EL (cell line): ENCODE data around the gene PCNT.
"Not testable (repeated sequence)": the region's sequence is repeated elsewhere in the genome, so short reads cannot be mapped to it uniquely, and the experiment has no call there.

Source experiments
- DNase-seq: peaks from one replicate; pipeline ENCODE4 v3.0.0-alpha.2; 2016

Gene PCNT

GRCh38 chr21:46428286-46428685 is 104.3 kb downstream of the PCNT start:
- no peak for DNase-seq

DNA sequence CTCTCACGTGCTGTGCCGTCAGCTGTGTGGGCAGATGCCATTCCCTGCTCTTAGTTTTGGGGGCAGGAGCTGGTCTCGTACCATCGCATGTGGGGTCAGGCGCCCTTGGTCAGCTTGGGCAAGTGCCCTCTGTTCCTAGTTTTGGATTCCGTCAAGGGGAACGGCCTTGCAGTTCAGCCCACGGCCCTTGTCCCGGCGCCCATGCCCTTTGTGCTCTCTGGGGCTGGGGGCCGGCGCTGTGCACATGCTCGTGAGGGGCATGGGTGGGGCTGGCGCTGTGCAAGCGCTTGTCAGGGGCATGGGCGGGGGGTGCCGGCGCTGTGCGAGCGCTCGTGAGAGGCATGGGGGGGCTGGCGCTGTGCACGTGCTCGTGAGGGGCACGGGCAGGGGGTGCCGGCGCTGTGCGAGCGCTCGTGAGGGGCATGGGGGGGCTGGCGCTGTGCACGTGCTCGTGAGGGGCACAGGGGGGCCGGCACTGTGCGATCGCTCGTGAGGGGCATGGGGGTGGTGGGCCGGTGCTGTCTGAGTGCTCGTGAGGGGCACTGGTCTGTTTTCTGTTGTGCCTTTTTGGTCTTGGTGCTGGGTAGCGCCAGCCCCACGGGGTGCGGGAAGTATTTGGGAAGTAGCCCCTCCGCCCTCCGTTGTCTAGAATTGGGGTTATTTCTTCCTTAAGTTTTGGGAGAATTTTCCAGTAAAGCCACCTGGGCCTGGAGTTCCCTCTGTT is 105.2 kb downstream of the PCNT start:
- no peak for DNase-seq

- no peak for DNase-seq
These were observed 106.1 kb downstream of the PCNT start for GRCh38 chr21:46429754-46430681.

GRCh38 chr21:46431448-46431847 is 107.5 kb downstream of the PCNT start:
- no peak for DNase-seq

DNA sequence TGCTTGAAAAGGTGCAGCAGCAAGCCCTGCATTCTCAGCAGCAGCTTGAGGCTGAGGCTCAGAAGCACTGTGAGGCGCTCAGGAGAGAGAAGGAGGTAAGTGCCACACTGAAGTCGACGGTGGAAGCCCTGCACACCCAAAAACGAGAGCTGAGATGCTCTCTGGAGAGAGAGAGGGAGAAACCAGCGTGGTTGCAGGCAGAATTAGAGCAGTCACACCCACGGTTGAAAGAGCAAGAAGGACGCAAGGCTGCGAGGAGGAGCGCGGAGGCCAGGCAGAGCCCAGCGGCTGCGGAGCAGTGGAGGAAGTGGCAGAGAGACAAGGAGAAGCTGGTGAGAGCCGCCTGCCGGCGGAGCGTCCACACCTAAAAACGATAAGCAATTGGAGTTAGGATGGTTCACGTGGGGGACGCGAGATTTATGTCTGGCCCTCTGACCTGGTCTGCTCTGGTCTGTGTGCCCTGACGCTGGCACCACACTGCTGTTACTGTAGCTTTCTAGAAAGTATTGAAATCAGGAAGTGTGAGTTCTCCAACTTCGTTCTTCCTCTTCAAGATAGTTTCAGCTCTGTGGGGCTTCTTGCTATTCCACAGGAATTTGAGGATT is 108.0 kb downstream of the PCNT start:
- no peak for DNase-seq

GRCh38 chr21:46433116-46433515 is 109.2 kb downstream of the PCNT start:
- DNase-seq, result not testable (repeated sequence)

GRCh38 chr21:46434322-46434958 is 110.5 kb downstream of the PCNT start:
- DNase-seq, result no peak

- DNase-seq, result no peak
These were observed 111.9 kb downstream of the PCNT start for GRCh38 chr21:46435786-46436227.

- no peak for DNase-seq
These were observed 112.7 kb downstream of the PCNT start for GRCh38 chr21:46436621-46437020.

GRCh38 chr21:46437096-46437498 is 113.1 kb downstream of the PCNT start:
- DNase-seq, result no peak

DNA sequence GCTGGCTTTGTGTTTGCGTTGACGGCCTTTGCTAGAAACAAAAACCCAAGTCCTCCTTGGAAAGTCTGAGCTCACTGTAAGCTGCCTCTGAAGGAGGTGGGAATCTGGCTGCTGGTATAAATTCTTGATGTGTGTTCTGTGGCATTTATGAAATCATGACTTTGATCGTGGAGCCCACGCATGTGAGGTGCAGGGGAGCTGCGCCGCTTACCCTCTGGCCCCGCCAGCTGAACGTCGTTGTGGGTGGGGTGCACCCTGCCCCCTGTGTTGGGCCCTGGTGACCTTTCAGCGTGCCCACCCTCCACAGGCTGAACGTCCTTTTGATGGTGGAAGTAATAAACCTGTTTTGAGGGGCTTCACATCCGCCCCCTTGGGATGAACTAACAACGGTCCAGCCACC is 113.6 kb downstream of the PCNT start:
- DNase-seq, result no peak

- DNase-seq, result no peak
These were observed 114.3 kb downstream of the PCNT start for GRCh38 chr21:46438241-46438640.

DNA sequence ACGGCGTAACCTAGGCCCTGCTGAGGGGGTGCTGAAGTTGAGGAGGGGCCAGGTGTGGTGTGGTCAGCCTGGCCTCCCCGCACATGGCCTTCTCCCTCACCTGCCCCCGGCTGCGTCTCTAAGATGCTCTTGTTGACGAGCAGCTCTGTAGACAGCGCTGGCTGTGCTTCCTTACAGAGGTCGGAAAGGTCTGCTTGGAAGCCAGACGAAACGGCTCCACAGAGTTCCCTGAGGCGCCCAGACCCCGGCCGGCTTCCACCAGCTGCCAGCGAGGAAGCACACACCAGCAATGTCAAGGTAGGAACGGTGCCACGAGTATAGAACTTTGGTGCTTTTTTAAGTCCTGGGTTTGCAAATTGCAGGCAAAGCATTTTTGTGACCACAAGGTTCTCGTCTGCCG is 116.0 kb downstream of the PCNT start:
- no peak for DNase-seq

GRCh38 chr21:46441331-46441730 is 117.4 kb downstream of the PCNT start:
- DNase-seq, result no peak

DNA sequence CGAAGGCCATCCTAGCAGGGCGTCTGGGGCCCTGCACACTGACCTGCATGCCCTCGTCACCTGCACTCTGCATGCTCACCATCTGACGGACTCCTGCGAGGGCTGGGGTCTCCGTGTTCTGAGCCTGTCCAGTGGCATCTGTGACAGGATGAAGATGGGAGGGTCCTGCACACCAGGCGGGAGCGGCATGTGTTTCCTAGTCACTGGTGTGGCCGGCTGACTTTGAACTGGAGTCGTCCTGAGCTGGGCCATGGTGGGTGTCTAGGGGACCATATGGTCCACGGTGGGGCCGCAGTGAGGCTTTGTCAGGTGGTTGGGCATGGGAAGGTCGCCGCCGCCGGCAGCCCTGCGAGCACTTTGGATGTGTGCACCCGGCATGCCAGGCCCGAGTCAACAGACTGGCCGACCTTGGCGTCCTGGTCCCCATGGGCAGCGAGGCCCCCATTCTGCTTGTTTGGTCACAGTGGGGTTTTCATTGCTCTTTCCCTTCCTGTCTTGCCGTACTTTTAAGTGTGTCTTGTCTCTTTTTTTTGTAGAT is 118.1 kb downstream of the PCNT start:
- DNase-seq, result no peak

- no peak for DNase-seq
These were observed 119.0 kb downstream of the PCNT start for GRCh38 chr21:46442938-46443337.

DNA sequence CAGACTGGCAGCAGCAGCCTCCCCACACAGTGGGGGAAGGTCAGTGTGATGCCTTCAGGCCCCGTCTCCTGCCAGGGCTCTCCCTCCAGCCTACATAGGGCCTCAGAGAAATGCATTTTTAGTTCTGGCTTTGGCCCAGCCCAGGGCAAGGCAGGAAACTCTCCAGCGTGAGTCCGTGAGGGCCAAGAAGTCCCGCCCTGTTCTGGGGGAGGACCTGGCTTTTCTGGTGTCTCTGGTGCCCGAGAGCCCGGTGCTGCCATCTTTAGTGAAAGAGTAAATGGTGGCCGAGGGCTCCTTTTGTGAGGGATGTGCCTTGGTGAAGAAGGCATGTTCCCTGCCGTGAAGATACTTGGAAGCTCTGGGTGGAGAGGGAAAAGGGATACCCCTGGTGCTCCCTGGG is 120.0 kb downstream of the PCNT start:
- no peak for DNase-seq

GRCh38 chr21:46448108-46448507 is 124.2 kb downstream of the PCNT start:
- no peak for DNase-seq

- DNase-seq, result not testable (repeated sequence)
These were observed 124.9 kb downstream of the PCNT start for GRCh38 chr21:46448855-46449254.

DNA sequence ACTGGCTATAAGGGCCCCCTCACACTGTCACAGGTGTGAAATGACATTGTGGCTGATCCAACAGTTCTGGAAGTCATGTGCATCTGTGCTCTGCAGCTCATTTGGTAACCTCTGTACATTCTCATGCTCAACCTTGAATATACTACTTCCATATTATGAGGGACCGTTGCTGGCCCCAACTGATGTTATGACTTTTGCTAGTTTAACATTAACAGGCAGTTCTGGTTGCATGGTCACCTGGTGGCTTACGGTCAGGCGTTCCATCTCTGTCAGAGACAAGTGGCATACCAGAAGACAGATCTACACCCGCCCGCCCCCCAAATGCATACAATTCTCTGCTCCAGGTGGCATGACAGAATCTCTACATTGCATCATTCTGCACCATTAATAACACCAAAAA is 128.8 kb downstream of the PCNT start:
- DNase-seq, result no peak

DNA sequence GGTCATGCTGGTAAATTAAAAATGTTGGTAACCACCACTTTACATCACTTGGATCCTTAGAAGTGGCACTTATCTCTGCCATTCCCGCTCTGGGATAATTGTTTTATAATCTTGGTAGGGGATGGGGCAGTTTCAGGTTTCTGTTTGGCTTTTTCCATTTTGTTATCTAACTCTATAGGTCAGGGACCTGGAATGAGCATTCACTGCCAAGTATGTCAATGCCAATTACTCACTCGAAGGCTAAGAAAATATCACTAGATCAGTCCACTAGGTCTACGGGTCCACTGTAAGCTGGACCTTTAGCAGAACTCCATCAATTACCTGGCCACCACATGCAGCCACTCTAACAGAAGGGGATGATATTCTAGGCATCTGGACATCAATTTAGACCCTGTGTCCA is 130.2 kb downstream of the PCNT start:
- no peak for DNase-seq

DNA sequence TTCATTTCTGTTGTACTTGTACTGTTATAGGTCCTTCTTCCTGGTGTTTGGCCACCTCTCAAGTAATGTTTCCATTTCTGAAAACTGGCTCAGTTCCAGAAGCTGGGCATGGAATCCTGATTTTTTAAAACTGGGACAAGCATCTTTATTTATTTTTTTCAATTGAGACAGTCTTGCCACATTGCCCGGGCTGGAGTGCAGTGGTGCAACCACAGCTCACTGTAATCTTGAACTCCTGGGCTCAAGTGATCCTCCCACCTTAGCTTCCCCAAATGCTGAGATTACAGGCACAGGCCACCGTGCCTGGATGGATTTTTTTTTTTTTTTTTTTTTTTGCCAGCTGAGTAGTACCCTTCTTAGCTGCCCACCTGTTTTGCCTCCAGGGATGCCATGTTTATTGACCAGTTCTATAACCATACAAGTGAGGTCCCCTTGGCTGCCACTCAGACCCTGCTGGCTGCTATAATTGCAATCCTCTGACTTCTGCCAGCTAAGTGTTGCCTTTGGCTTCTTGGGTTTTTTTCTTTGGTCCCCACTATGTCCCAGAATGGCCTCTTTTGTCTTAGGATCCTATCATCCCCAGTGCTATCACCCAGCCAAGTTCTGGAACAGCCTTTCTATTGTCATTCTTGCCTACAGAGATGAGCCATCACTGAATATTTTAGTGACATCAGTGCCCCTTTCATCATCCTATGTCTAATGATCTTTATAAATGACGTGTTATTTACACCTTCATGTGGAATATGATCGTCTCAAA is 130.9 kb downstream of the PCNT start:
- no peak for DNase-seq
